HuH-7.5 (cell line): Measurements from ENCODE around the gene SSTR4.

Experiments used
- DNase-seq: peaks from one replicate; pipeline ENCODE4 v3.0.0; 2011; ENCODE audit warnings: low spot score

SSTR4 gene

DNA sequence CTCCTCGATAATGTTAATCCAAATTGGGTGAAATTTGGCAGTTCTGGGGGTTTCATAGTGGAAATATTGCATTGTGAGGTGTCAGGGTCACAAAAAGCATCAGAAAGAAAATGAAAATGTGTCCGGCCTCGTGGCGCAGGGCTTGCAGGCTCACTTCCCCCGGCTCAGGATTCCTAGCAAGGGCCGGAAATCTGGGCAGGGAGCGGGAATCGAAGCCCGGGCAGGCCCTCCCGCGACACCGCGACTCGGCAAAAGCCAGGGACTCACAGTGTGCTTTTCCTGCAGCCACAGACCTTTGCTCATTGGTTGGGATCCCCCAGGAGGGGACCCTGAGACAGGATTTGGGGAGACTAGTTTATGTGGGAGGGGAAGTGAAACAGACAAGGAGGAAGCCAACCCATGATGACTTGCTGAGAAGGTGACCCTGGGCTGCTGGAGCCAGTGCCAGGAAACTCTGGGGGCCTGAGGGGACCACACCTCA is 51.9 kb downstream of the SSTR4 start:
- no peak for DNase-seq

DNA sequence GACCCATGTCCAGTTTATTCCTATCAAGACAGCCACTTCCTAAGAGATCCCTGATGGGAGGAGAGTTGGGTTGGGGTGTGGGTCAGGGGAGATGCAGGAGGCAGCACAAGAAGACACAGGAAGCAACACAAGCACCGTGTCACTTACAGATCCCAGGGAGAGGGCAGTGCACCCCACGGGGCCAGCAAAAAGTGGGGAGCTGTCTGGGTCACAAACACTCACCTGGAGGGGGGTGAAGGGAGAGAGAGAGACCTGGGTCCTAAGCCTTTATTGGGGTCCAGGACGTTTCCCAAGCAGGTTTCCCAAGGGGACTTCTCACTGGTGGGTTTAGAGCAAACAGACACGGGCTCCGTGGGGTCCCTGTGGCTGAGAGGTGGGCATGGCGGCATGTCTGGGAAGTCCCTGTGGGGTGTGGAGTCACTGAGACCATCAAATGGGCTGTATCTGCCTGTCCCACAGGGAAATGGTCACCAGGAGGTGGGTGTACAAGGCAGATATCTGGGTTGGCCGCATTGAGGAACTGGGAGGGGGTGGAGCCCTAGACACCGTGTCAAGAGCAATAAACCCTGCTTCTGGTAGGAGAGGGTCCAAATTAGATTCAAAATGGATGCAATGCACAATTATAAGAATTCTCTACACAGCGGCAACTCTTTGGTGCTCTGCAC is 52.6 kb downstream of the SSTR4 start:
- DNase-seq: no peak
